Glomerular visceral epithelial cell (primary cell): ENCODE results near the gene ZNF322.

Source experiments
- DNase-seq: peaks from one replicate; pipeline ENCODE4 v3.0.0-alpha.2; 2016; ENCODE audit errors: extremely low spot score

Gene ZNF322

GRCh38 chr6:26588965-26589364, 70.6 kb downstream of the ZNF322 start:
- DNase-seq = no peak
